PC-3 (cell line): ENCODE results near the gene AGRN.

ENCODE experiments used
- CTCF ChIP-seq: fragments of 300-600 bp; sonication (generic); conservative IDR thresholded peaks from 2 replicates; pipeline ENCODE4 v1.5.1; 2017; ENCODE audit warnings: antibody characterized with exemption, low read depth, mild to moderate bottlenecking, low read length
- EZH2 ChIP-seq: fragments of 300-600 bp; sonication (generic); IDR thresholded peaks from one replicate; pipeline ENCODE4 v1.6.1; 2017; ENCODE audit warnings: antibody characterized with exemption, mild to moderate bottlenecking, low read length; ENCODE audit not compliant: unreplicated experiment

- TF ChIP-seq CTCF (no peak), EZH2 (no peak)
Observed at GRCh38 chr1:1034439-1034781, 14.5 kb downstream of the AGRN start.
